ENCODE data around the gene NOSTRIN.
"Not testable (repeated sequence)": the region's sequence is repeated elsewhere in the genome, so short reads cannot be mapped to it uniquely, and the experiment has no call there.

NOSTRIN gene

GRCh38 chr2:168801961-168802858, at the start of gene NOSTRIN:
NOSTRIN (plus strand) TSS chr2:168802637; CDS start chr2:168802647, 10 bp downstream.
- peak; percentile 71 for DNase-seq

DNA sequence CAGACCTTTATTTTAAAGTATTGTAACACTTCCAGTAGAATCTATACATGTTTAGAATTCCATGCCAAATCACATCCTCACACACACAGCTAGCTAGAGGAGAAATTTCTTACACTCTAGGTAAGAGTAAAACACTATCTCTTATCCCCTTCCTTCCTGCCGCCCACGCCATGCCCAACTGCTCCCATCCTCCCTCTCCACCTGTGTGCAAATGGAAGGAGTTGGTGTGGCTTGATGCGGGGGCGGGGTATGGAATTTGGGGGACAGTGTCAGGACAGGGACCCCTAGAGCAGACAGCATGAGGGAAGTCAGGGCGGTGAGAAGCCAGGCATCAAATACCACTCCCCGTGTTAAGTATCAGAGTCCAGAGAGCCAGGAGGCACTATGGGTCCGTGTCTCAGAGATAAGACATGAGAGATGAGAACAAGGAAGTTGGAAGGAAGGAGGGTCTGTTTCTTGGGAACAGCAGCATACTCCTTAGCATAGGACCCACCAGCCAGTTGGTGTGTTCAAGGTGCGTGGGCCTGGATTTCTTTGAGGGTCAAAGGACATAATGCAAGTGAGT, 48.6 kb upstream of the NOSTRIN start:
- no peak for DNase-seq

GRCh38 chr2:168757223-168757622, 45.2 kb upstream of the NOSTRIN start:
- DNase-seq, result no peak

GRCh38 chr2:168758970-168759820, 43.2 kb upstream of the NOSTRIN start:
- no peak for DNase-seq

GRCh38 chr2:168765401-168765800, 37.0 kb upstream of the NOSTRIN start:
- DNase-seq, result no peak

- peak; percentile 88 for DNase-seq
These were observed 35.8 kb upstream of the NOSTRIN start for GRCh38 chr2:168766600-168766999.

GRCh38 chr2:168767258-168767657, 35.2 kb upstream of the NOSTRIN start:
- DNase-seq, result no peak

DNA sequence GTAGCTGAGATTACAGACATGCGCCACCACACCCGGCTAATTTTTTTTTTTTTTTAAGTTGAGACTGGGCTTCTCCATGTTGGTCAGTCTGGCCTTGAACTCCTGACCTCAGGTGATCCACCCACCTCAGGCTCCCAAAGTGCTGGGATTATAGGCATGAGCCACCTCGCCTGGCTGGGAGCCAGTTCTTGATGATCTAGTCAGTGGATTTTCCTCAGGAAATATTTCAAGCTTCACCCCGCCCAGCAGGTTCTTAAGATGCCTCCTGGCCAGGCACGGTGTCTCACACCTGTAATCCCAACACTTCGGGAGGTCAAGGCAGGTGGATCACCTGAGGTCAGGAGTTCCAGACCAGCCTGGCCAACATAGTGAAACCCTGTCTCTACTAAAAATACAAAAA, 34.1 kb upstream of the NOSTRIN start:
- not testable (repeated sequence) for DNase-seq

- DNase-seq, result no peak
These were observed 31.6 kb upstream of the NOSTRIN start for GRCh38 chr2:168770796-168771195.

GRCh38 chr2:168772704-168773103, 29.7 kb upstream of the NOSTRIN start:
- no peak for DNase-seq

DNA sequence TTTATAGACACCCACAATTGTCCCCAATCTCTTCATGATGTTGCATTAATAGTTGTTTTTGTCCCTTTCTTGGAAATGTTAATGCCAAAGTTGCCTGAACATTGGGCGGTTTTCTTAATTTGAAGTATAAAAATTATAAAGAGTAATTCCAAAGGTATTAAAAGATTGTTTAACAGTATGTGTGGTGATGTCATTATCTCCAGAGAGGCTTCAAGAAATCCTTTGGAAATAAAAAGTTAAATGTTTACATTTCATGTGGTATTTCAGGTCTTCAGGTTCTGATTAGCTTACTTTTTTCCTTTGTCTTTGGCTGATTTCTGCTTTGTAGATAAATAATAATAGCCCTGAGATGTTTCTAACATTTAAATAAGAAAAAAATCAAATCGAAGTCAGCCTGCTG, 29.3 kb upstream of the NOSTRIN start:
- DNase-seq, result no peak

GRCh38 chr2:168773719-168774521, 28.5 kb upstream of the NOSTRIN start:
- peak; percentile 66 for DNase-seq

- no peak for DNase-seq
These were observed 26.6 kb upstream of the NOSTRIN start for GRCh38 chr2:168775837-168776236.

GRCh38 chr2:168780669-168781071, 21.8 kb upstream of the NOSTRIN start:
- DNase-seq, result no peak

DNA sequence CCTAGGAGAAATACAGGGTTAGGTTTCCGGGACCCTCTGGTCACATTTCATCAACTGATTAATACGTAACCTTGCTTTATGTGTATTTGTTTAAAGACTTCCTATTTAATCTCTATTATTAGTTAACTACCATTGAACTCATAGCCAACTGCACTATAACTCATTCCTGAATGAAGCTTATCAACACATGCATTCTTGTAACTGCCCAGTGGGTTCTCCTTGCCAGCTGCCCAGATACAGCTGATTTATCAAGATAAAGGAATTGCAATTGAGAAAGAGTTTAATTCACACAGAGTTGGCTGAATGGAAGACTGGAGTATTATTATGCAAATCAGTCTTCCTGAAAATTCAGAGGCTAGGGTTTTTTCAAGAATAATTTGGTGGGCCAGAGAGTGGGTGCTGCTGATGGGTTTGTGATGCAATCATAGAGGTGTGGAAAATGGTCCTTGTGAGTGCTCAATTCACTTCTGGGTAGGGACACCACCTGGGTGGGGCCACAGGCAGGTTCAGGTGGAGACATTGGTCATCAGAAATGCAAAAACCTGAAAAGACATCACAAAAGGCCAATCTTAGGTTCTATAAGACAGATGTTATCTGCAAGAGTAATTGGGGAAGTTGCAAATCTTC, 21.1 kb upstream of the NOSTRIN start:
- DNase-seq, result no peak

DNA sequence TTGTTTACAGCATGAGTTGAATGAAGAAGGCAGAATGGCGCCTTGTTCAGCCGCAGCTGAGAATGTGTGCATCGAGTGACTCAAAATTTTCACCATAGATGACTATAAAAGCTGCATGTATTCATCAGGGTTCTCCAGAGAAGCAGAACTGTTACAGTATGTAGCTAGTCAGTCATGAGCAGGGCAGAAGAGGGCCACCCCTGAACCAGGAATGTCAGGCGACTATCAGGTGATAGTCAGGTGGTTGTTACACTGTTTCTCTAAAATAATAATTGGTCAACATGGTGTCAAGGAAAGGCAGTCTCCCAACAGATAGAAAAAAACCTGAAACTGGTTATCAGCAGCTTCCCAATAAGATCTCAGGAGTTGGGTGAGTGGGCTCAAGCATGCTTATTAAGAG, 20.2 kb upstream of the NOSTRIN start:
- DNase-seq, result no peak

DNA sequence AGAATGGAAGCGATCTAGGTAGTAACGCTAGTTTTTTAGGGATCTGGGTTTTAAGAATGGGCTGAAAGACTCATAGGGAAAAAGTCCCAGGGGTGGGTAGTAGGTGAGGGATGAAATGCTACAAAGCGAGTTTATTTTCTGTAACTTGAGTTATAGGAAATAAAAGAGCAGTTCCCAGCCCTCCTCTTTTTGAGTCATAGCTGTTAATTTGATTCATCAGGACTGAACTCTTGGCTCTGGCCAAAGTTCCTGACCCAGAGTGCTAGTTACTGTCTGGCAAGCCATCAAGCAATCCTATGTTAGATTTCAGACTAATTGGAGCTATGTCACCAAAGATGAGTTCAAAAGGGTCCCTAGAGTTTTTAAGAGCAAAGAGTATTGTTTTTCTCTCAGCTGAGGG, 17.4 kb upstream of the NOSTRIN start:
- DNase-seq, result no peak

- no peak for DNase-seq
These were observed 15.2 kb upstream of the NOSTRIN start for GRCh38 chr2:168787098-168787781.

DNA sequence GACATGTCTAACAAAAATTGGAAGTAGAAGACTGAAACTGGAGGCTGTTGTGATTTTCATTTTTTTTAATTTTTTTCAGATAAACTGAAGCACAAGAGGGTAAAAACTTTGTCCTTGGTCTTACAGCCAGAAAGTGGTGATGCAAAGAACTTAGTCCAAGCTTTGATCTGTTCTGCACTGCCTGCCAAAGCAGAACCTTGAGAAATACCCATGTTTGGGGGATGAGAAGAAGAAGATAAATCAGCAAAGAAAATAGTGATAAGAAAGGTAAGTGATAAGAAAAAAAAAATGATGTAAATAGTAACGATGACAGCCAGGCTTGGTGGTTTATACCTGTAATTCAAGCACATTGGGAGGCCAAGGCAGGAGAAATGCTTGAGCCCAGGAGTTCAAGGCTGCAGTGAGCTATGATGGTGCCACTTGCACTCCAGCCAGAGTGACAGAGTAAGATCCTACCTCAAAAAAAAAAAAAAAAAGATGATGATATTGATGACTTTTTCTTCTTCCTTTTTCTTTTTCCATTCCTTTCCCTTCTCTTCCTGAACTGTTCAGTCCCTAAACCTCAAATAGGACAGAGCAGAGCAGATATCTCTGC, 14.6 kb upstream of the NOSTRIN start:
- no peak for DNase-seq

DNA sequence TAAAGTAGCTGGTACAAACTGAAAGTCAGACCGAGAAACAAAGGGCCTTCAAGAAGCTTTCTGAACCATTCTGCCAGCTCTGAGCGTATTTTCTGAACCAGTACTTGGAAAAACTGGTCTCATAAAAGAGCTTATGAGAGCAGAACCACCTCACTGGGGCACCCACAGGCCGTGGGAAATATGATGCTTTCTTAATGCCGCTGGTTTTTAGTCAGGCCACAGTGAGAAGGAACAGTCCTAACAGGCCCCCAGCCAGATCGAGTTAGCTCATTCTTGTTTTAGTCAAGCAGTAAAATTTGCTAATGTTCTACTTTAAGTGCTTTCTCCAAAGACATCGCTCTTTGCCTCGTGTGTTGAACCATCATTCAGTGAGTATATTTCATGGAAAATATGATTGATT, 12.7 kb upstream of the NOSTRIN start:
- DNase-seq, result no peak
